Vagina (tissue), 2 donors: ENCODE data around the gene CXCR2. TPM values are rescaled to one million over a fixed set of nuclear protein-coding genes. Genes with fewer than 3 reads are reported as not detected.
A peak's percentile ranks its signal among the peaks of the same experiment; 100 is the strongest.
"Not testable (repeated sequence)": the region's sequence is repeated elsewhere in the genome, so short reads cannot be mapped to it uniquely, and the experiment has no call there.

Experiments
- DNase-seq, 2 donors: peaks; one replicate each; pipeline ENCODE4 v3.0.0-alpha.2; 2017; ENCODE audit errors: extremely low spot score in 2 of 2
- H3K27ac ChIP-seq: fragments of 200-600 bp; sonication (generic); one replicate; pipeline ENCODE4 v1.5.1; 2019
- H3K27me3 ChIP-seq: fragments of 200-600 bp; sonication (generic); one replicate; pipeline ENCODE4 v1.5.1; 2019
- H3K36me3 ChIP-seq, 2 donors: fragments of 200-600 bp; sonication (generic); one replicate each; pipeline ENCODE4 v1.5.1; 2017 to 2019
- H3K4me1 ChIP-seq: fragments of 200-600 bp; sonication (generic); one replicate; pipeline ENCODE4 v1.5.1; 2019
- H3K4me3 ChIP-seq, 2 donors: fragments of 200-600 bp; sonication (generic); 1 replicate in 1 of 2; 2 replicates in 1 of 2; pipeline ENCODE4 v1.5.1; 2016 to 2019
- H3K9me3 ChIP-seq: fragments of 200-600 bp; sonication (generic); one replicate; pipeline ENCODE4 v1.5.1; 2019
- CTCF ChIP-seq, 3 experiments: fragments of 450-650 bp in 2 of 3; fragments of 200-600 bp in 1 of 3; sonication (generic) in 1 of 3; IDR thresholded peaks; one replicate each; pipeline ENCODE4 v1.5.1; 2017 to 2019; ENCODE audit warnings: antibody characterized with exemption in 3 of 3, mild to moderate bottlenecking in 2 of 3, moderate library complexity in 2 of 3
- POLR2A ChIP-seq, 2 donors: fragments of 450-650 bp; IDR thresholded peaks; one replicate each; pipeline ENCODE4 v1.6.1; 2017; ENCODE audit warnings: antibody characterized with exemption in 2 of 2, mild to moderate bottlenecking in 2 of 2, moderate library complexity in 2 of 2
- POLR2AphosphoS5 ChIP-seq, 2 donors: sonication (generic); formaldehyde crosslinking; IDR thresholded peaks; one replicate each; pipeline ENCODE4 v1.9.0; 2017; ENCODE audit warnings: antibody characterized with exemption in 2 of 2, mild to moderate bottlenecking in 2 of 2, low read depth in 1 of 2; ENCODE audit not compliant: insufficient read depth in 1 of 2
- intact Hi-C: fragments of 100-400 bp; cut with DNase I; formaldehyde crosslinking; loops from one replicate; pipeline ENCODE4 v1.15.1; 2023
- total RNA-seq: library from RNA; depleted of rRNA; stranded (reverse); fragments of >200 nt; gene quantifications from one replicate; pipeline ENCODE4 v1.2.3, GENCODE V29; 2016

Gene CXCR2
- total RNA-seq, 1 donor from 2014 or later: 6.4 TPM

- Histone ChIP-seq H3K4me1 (no peaks in the 10 kb centered on the region), H3K9me3 (no peaks in the 10 kb centered on the region), H3K27ac (no peak overlapping the region), H3K36me3 (no peaks in the 10 kb centered on the region), H3K27me3 (no peaks in the 10 kb centered on the region), H3K4me3 (no peak overlapping the region)
- intact Hi-C loops: no loop called here
- TF ChIP-seq POLR2AphosphoS5 (IDR thresholded peaks at IDR 0.05; ENCODE audit: insufficient read depth in 1 of 2, low read depth in 1 of 2): no peak
- no peak for TF ChIP-seq POLR2A (IDR thresholded peaks at IDR 0.05)
- TF ChIP-seq CTCF (IDR thresholded peaks at IDR 0.05): no peak
- no peak for DNase-seq
Measured at GRCh38 chr2:218169757-218170546, 44.1 kb downstream of the CXCR2 start.

GRCh38 chr2:218171744-218172143 lies 45.9 kb downstream of the CXCR2 start:
- intact Hi-C loops, H3K4me3 ChIP-seq, H3K27me3 ChIP-seq, H3K4me1 ChIP-seq, H3K36me3 ChIP-seq, H3K27ac ChIP-seq, H3K9me3 ChIP-seq, DNase-seq: not testable (repeated sequence)

DNA sequence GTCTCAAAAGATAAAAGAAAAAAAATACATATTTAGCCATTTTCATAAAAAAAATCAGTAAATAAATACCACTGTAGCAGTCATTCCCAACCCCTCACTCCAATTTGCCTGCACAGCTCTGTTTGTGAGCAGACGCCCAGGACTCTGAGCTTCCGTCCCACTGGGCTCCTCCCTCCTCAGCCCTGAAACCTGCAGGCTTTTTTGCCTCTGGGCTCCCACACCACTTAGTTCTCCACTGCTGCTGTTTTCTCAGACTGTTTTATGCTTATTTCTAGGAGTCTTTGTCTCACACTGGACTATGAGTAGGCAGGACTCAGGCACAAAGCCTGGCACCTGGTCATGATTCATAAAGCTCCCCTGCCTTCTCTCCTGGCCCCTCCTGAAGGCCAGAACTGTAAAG lies 47.0 kb downstream of the CXCR2 start:
- no peaks in the 10 kb centered on the region for H3K9me3 ChIP-seq
- no peaks in the 10 kb centered on the region for H3K27me3 ChIP-seq
- no peak for DNase-seq
- H3K36me3 ChIP-seq: no peaks in the 10 kb centered on the region
- intact Hi-C loops: no loop called here
- no peak overlapping the region for H3K4me3 ChIP-seq
- H3K27ac ChIP-seq: no peak overlapping the region
- no peak for TF ChIP-seq POLR2A (IDR thresholded peaks at IDR 0.05)
- TF ChIP-seq POLR2AphosphoS5 (IDR thresholded peaks at IDR 0.05; ENCODE audit: insufficient read depth in 1 of 2, low read depth in 1 of 2): no peak
- no peak for TF ChIP-seq CTCF (IDR thresholded peaks at IDR 0.05)
- no peaks in the 10 kb centered on the region for H3K4me1 ChIP-seq

DNA sequence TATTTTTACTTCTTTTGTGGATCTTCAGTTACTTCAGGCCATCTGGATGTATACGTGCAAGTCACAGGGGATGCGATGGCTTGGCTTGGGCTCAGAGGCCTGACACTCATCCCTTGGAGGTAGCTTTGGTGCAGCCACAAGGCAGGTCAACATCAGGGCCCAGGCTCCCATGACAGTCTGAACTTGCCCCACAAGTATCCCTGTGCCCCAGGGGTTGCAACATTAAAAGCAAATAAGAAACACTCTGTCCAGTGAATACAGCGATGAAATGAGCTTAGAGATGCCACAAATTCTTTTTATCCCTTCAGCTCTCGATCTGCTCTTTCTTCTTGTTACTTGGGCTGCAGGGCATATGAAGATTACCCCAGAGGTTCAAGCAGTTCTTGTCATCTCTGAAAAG lies 54.0 kb downstream of the CXCR2 start:
- intact Hi-C loops: loop anchor here (10.0 kb wide), 1 partner anchor 75 kb away; no protein-coding TSS in a partner anchor
- Histone ChIP-seq H3K4me1 (peaks cover 16% of the 10 kb centered on the region), H3K4me3 (no peak overlapping the region), H3K9me3 (no peaks in the 10 kb centered on the region), H3K27ac (no peak overlapping the region), H3K27me3 (no peaks in the 10 kb centered on the region), H3K36me3 (no peaks in the 10 kb centered on the region)
- TF ChIP-seq POLR2A (IDR thresholded peaks at IDR 0.05) (no peak), POLR2AphosphoS5 (IDR thresholded peaks at IDR 0.05; ENCODE audit: insufficient read depth in 1 of 2, low read depth in 1 of 2) (no peak), CTCF (IDR thresholded peaks at IDR 0.05) (no peak)
- no peak for DNase-seq

DNA sequence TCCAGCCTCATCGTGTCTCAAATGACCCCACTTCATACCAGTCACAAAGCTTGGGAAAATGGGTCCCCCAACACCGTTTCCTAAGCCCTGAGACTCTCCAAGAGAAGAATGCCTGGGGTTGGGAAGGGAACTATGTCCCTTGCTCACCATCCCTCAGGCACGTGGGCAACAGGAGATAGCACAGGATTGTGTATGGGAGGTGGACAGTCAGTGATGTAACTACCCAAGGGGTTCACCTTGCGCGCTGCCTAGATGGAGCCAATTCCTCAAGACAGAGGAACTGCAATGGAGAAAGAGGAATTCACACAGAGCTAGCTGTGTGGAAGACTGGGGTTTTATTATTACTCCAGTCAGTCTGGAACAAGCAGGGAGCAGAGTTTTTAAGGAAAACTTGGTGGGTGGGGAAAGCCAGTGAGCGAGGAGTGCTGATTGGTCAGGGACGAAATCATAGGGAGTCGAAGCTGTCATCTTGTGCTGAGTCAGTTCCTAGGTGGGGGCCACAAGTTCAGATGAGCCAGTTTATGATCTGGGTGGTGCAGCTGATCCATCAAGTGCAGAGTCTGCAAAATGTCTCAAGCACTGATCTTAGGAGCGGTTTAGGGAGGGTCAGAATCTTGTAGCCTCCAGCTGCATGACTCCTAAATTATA lies 54.8 kb downstream of the CXCR2 start:
- H3K27ac ChIP-seq: no peak overlapping the region
- no peaks in the 10 kb centered on the region for H3K27me3 ChIP-seq
- DNase-seq: peak in 1 of 2 donors; percentile 65
- no peak overlapping the region for H3K4me3 ChIP-seq
- TF ChIP-seq POLR2AphosphoS5 (IDR thresholded peaks at IDR 0.05; ENCODE audit: insufficient read depth in 1 of 2, low read depth in 1 of 2) (no peak), CTCF (IDR thresholded peaks at IDR 0.05) (no peak), POLR2A (IDR thresholded peaks at IDR 0.05) (no peak)
- H3K36me3 ChIP-seq: no peaks in the 10 kb centered on the region
- no peaks in the 10 kb centered on the region for H3K9me3 ChIP-seq
- intact Hi-C loops: loop anchor here (10.0 kb wide), 1 partner anchor 74 kb away; no protein-coding TSS in a partner anchor
- peaks cover 16% of the 10 kb centered on the region for H3K4me1 ChIP-seq
